ENCODE measurements around the gene KSR1.

GRCh38 chr17:27631897-27632725 lies 175.9 kb downstream of the KSR1 start:
- TF ChIP-seq CTCF (IDR thresholded peaks at IDR 0.05; ENCODE audit: poor library complexity, severe bottlenecking) (no peak), POLR2AphosphoS5 (IDR thresholded peaks at IDR 0.05) (no peak)
